ENCODE measurements around the gene GABRB1.

Gene GABRB1

DNA sequence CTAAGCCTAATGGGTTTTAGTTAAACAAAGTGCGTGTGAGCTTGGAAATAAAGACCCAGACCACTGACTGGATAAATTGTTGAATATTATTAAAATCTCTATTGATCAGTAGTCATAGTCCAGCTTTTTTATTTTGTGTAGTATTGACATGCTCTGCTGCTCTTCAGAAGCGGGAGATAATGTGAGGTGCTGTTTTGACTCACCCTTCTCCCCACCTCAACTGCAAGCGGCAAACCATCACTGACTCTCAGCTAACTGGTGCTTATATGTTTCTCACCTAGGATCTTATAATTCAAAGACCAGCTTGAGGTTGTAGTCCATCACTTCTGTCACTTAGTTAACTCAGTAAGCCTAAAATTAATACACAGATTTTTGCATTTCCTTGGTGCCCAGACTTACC is 359.9 kb downstream of the GABRB1 start:
- H3K36me3 Mint-ChIP-seq, result no peaks in the 10 kb centered on the region
- no peaks in the 10 kb centered on the region for H3K9me3 Mint-ChIP-seq
- ATAC-seq (ENCODE audit: low read depth), result no peak
- DNase-seq (ENCODE audit: low spot score in 2 of 2), result no peak
- H3K27me3 Mint-ChIP-seq, result peaks cover 2% of the 10 kb centered on the region
- H3K27ac Mint-ChIP-seq, result no peak overlapping the region
- H3K4me3 Mint-ChIP-seq, result no peak overlapping the region
- no peaks in the 10 kb centered on the region for H3K4me1 Mint-ChIP-seq

DNA sequence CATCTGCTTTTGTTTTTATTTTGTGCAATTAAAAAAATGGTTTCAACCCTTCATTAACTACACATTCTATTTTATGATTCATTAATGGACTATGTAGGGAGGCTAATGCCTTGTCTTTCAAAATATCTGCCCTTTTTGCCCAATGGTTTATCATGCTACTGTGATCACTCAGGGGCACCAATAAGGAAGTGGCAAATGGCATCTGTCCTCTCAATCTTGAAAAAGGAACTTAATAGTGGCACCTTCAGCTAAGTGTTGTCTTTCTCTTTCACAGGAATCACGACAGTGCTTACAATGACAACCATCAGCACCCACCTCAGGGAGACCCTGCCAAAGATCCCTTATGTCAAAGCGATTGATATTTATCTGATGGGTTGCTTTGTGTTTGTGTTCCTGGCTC is 375.0 kb downstream of the GABRB1 start:
- Mint-ChIP-seq H3K4me3 (no peak overlapping the region), H3K9me3 (no peaks in the 10 kb centered on the region), H3K36me3 (no peaks in the 10 kb centered on the region), H3K27me3 (peaks cover 8% of the 10 kb centered on the region), H3K4me1 (no peaks in the 10 kb centered on the region), H3K27ac (no peak overlapping the region)
- DNase-seq (ENCODE audit: low spot score in 2 of 2) (no peak), ATAC-seq (ENCODE audit: low read depth) (peak; percentile 58)

DNA sequence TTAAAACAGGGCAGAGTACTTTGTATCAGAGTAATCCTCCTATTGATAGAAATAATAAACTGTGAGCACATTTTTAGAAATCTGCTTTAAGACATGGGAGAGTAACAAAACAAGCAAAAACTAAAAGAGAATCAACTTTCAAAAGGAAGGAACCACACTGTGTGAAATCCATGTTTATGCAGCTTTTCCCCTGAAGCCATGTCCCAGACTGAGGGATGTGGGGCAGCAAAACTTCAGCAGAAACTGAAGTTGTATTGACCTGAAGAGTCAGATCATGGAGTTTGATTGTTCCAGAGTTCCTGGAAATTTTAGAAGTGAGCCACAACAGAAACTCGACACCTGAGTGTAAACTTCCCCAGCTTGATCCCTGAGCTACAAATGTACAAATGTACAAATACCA is 378.9 kb downstream of the GABRB1 start:
- ATAC-seq (ENCODE audit: low read depth), result no peak
- H3K9me3 Mint-ChIP-seq, result no peaks in the 10 kb centered on the region
- peaks cover 9% of the 10 kb centered on the region for H3K27me3 Mint-ChIP-seq
- H3K36me3 Mint-ChIP-seq, result no peaks in the 10 kb centered on the region
- no peak overlapping the region for H3K4me3 Mint-ChIP-seq
- no peaks in the 10 kb centered on the region for H3K4me1 Mint-ChIP-seq
- H3K27ac Mint-ChIP-seq, result no peak overlapping the region
- no peak for DNase-seq (ENCODE audit: low spot score in 2 of 2)

DNA sequence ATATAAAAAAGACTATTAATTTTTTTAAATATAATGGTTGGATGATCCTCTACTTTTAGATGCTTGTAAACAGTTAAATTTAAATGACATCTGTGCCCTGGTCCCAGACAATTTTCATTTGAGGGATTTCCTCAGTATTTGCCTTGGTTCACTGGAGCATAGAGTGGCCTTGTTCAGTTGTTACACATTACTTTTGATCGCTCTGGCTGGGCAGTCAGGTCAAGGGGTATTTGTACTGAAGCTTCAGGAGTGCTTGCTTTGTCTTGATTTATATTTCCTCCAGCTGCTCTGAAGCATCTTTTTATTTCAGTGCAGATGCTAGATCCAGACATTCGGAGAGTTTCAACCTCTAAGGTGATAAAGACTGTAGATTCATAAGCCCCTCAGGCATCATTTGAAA is 382.2 kb downstream of the GABRB1 start:
- H3K27ac Mint-ChIP-seq, result no peak overlapping the region
- H3K4me3 Mint-ChIP-seq, result no peak overlapping the region
- H3K36me3 Mint-ChIP-seq, result no peaks in the 10 kb centered on the region
- ATAC-seq (ENCODE audit: low read depth), result no peak
- peaks cover 9% of the 10 kb centered on the region for H3K27me3 Mint-ChIP-seq
- no peaks in the 10 kb centered on the region for H3K4me1 Mint-ChIP-seq
- no peak for DNase-seq (ENCODE audit: low spot score in 2 of 2)
- no peaks in the 10 kb centered on the region for H3K9me3 Mint-ChIP-seq

DNA sequence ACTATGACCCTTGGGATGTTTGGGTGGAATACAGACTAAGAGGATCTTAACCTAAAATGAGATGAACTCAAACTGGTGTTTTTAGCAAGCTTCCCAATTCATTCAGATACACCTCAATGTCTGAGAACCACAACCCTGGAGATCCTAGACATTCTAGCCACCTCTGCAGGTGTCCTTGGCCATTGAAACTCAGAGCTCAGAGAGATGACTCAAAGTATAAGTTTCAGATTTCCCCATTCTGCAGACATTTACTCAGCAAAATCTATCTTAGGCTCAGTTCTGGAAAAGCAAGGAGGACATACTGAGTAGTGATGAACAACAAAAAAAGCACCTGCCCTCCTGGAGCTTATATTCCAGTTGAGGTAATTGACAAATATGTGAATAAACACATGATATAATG is 384.4 kb downstream of the GABRB1 start:
- Mint-ChIP-seq H3K27ac (no peak overlapping the region), H3K36me3 (no peaks in the 10 kb centered on the region), H3K4me3 (no peak overlapping the region), H3K4me1 (no peaks in the 10 kb centered on the region), H3K9me3 (no peaks in the 10 kb centered on the region), H3K27me3 (peaks cover 2% of the 10 kb centered on the region)
- DNase-seq (ENCODE audit: low spot score in 2 of 2), result no peak
- ATAC-seq (ENCODE audit: low read depth), result no peak

DNA sequence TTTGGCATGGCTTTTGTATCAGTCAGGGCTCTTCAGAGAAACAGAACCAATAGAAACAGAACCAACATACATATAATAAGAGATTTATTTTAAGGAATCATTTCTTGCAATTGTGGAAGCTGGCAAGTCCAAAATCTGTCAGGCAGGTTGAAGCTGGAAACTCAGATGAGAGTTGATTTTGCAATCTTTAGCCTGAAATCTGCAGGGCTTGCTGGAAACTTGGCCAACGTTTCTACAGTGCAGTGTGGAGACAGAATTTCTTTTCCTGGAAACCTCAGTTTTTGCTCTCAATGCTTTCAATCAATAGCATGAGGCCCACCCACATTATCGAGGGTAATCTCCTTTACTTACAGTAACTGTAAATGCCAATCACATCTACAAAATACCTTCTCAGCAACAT is 386.8 kb downstream of the GABRB1 start:
- Mint-ChIP-seq H3K9me3 (no peaks in the 10 kb centered on the region), H3K36me3 (no peaks in the 10 kb centered on the region), H3K27ac (no peak overlapping the region), H3K27me3 (peaks cover 4% of the 10 kb centered on the region), H3K4me3 (no peak overlapping the region), H3K4me1 (no peaks in the 10 kb centered on the region)
- DNase-seq (ENCODE audit: low spot score in 2 of 2), result no peak
- ATAC-seq (ENCODE audit: low read depth), result no peak

DNA sequence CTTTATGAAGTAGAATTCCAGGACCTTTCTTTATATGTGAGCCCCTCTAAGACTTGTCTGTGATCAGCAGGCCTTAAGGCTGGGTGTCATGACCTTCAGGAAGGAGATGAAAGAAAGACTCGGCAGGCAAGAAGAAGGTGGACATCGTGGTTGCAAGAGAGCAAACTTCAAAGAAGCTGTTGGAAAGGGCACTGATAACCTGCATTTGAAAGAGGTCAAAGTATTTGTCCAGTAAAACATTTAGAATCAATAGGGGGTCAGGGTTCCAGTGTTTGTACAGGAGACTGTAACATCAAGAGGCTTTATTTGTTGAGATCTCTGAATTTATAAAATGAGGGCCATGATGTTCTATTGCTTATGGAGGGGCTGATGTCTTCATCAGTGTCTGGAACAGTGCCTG is 387.9 kb downstream of the GABRB1 start:
- Mint-ChIP-seq H3K36me3 (no peaks in the 10 kb centered on the region), H3K9me3 (no peaks in the 10 kb centered on the region), H3K4me1 (no peaks in the 10 kb centered on the region), H3K27ac (no peak overlapping the region), H3K27me3 (peaks cover 7% of the 10 kb centered on the region), H3K4me3 (no peak overlapping the region)
- DNase-seq (ENCODE audit: low spot score in 2 of 2), result no peak
- ATAC-seq (ENCODE audit: low read depth), result no peak

DNA sequence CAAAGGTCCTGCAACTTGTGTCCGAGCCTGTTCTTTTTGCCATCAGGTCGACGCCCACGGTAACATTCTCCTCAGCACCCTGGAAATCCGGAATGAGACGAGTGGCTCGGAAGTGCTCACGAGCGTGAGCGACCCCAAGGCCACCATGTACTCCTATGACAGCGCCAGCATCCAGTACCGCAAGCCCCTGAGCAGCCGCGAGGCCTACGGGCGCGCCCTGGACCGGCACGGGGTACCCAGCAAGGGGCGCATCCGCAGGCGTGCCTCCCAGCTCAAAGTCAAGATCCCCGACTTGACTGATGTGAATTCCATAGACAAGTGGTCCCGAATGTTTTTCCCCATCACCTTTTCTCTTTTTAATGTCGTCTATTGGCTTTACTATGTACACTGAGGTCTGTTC is 394.3 kb downstream of the GABRB1 start:
- ATAC-seq (ENCODE audit: low read depth), result no peak
- Mint-ChIP-seq H3K36me3 (no peaks in the 10 kb centered on the region), H3K4me1 (no peaks in the 10 kb centered on the region), H3K27ac (no peak overlapping the region), H3K27me3 (peaks cover 9% of the 10 kb centered on the region), H3K9me3 (no peaks in the 10 kb centered on the region), H3K4me3 (no peak overlapping the region)
- no peak for DNase-seq (ENCODE audit: low spot score in 2 of 2)

DNA sequence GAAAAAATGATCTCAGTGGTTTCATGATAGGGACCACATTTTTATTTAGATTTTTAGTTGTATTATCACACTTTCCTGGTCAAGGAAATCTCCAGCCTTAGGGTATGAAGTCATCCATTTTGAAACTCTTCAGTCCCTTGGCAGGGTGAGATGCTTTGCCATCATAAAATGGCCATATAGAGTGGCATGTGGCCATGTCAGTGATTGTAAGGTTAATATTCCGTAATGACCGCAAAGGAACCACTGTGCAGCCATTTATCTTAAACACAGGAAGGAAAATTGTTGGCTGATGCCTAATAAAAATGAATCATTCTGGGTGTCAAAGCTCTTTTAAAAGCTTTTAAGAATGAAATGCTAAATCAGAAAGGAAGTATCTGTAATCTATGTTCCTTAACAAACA is 396.6 kb downstream of the GABRB1 start:
- ATAC-seq (ENCODE audit: low read depth) (no peak), DNase-seq (ENCODE audit: low spot score in 2 of 2) (no peak)
- Mint-ChIP-seq H3K27me3 (peaks cover 4% of the 10 kb centered on the region), H3K9me3 (no peaks in the 10 kb centered on the region), H3K36me3 (no peaks in the 10 kb centered on the region), H3K4me3 (no peak overlapping the region), H3K27ac (no peak overlapping the region), H3K4me1 (no peaks in the 10 kb centered on the region)

DNA sequence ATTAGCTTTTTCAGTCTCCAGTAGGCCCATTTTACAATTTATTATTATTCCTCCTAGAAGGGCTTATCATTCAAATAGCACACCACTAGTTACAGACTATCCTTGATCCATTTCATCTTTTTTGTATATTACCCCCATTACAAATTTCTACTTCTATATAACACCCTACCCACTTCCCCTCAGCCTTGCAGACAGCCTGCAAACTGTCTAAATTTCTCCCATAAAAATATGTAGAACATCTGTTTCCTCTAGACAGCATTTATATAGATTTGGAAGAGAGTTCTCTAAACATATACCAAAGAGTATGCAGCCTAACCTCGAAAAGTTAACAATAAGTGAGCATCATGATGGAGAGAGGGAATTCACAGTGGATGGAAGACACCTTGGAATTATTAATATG is 401.4 kb downstream of the GABRB1 start:
- H3K4me3 Mint-ChIP-seq, result no peak overlapping the region

DNA sequence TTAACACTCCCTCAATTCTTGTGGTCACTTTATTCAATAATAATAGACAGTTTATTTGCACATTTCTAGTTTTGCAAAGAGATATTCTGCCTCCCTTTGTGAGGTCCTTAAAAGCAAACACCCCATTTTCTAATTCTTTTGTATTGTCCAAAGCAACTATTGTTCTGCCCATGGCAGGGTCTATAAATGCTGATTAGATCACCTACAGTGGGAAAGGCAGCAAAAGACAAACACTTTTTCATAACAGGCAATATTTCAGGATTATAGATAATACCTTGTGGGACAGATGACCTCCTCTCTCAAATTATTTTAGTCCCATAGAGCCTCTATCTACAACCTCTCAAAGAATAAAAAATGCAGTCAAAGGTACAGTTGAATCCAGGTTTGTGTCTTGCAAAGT is 403.6 kb downstream of the GABRB1 start:
- no peak overlapping the region for H3K4me3 Mint-ChIP-seq
- H3K27me3 Mint-ChIP-seq, result peaks cover 2% of the 10 kb centered on the region
- H3K9me3 Mint-ChIP-seq, result peaks cover 4% of the 10 kb centered on the region
- no peak overlapping the region for H3K27ac Mint-ChIP-seq
- H3K4me1 Mint-ChIP-seq, result no peaks in the 10 kb centered on the region
- no peaks in the 10 kb centered on the region for H3K36me3 Mint-ChIP-seq
- ATAC-seq (ENCODE audit: low read depth) (no peak), DNase-seq (ENCODE audit: low spot score in 2 of 2) (no peak)

More for the DNA sequence above, 401.4 kb downstream of the GABRB1 start:
- Mint-ChIP-seq H3K36me3 (no peaks in the 10 kb centered on the region), H3K27ac (no peak overlapping the region), H3K27me3 (peaks cover 2% of the 10 kb centered on the region), H3K4me1 (no peaks in the 10 kb centered on the region), H3K9me3 (peaks cover 4% of the 10 kb centered on the region)
- DNase-seq (ENCODE audit: low spot score in 2 of 2) (no peak), ATAC-seq (ENCODE audit: low read depth) (no peak)

DNA sequence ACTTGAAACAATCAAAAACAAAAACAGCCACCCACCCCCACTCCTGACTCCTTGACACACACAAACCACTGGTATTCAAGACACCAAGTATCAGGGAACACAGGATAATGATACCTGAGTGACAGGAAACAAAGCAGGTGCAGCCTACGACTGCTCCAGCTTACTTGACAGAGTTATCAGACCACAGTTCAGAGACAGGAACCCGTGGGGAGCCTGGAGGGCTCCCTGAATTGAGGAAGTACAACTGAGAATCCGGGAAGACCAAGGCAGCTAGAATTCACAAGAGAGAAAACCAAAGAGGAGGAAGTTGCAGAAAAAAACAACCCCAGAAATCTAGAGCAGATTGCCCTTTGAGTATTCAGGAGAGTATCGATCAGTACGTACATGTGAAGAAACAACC is 411.6 kb downstream of the GABRB1 start:
- H3K9me3 Mint-ChIP-seq, result no peaks in the 10 kb centered on the region
- no peaks in the 10 kb centered on the region for H3K27me3 Mint-ChIP-seq
- peak; percentile 69 for ATAC-seq (ENCODE audit: low read depth)
- H3K4me1 Mint-ChIP-seq, result peaks cover 5% of the 10 kb centered on the region
- no peak for DNase-seq (ENCODE audit: low spot score in 2 of 2)
- no peak overlapping the region for H3K4me3 Mint-ChIP-seq
- peaks cover 3% of the 10 kb centered on the region for H3K36me3 Mint-ChIP-seq
- H3K27ac Mint-ChIP-seq, result peak overlapping the region; percentile 21

DNA sequence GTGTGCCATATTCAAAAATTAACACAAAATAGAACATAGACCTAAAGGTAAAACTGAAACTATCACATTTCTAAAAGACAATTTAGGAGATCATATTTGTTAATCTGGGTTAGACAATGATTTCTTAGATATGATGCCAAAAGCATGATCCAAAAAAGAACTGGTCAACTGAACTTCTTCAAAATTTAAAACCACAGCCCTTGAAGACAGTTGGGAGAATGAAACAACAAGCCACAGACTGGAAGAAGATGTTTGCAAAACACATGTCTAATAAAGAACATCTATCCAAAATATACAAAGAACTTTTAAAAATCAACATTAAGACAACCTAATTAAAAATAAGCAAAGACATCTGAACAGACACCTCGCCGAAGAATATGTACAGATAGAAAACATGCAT is 412.7 kb downstream of the GABRB1 start:
- Mint-ChIP-seq H3K9me3 (no peaks in the 10 kb centered on the region), H3K27me3 (no peaks in the 10 kb centered on the region), H3K36me3 (peaks cover 8% of the 10 kb centered on the region), H3K4me3 (no peak overlapping the region), H3K4me1 (peaks cover 5% of the 10 kb centered on the region), H3K27ac (no peak overlapping the region)
- ATAC-seq (ENCODE audit: low read depth) (no peak), DNase-seq (ENCODE audit: low spot score in 2 of 2) (no peak)

DNA sequence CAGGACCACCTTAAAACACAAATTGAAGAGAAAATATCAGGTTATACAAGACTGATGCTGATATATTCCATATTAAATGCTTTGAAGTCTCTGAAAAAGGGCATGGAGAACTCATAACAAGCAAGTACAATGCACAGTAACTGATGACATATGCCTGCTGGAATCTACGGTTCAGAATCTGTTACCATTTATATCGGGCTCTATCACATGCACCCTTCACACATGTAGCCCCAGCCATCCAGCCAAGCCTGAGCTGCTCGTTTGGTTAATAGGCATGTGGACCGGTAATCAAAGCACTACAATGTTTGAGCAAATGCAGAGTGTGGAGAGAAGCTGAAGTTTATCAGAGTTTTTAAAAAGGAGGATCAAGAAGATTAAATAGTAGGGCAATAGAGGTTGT is 420.3 kb downstream of the GABRB1 start:
- ATAC-seq (ENCODE audit: low read depth) (no peak), DNase-seq (ENCODE audit: low spot score in 2 of 2) (no peak)
- no peaks in the 10 kb centered on the region for H3K27me3 Mint-ChIP-seq
- no peak overlapping the region for H3K4me3 Mint-ChIP-seq
- peaks cover 32% of the 10 kb centered on the region for H3K36me3 Mint-ChIP-seq
- no peaks in the 10 kb centered on the region for H3K9me3 Mint-ChIP-seq
- H3K4me1 Mint-ChIP-seq, result peaks cover 2% of the 10 kb centered on the region
- no peak overlapping the region for H3K27ac Mint-ChIP-seq

DNA sequence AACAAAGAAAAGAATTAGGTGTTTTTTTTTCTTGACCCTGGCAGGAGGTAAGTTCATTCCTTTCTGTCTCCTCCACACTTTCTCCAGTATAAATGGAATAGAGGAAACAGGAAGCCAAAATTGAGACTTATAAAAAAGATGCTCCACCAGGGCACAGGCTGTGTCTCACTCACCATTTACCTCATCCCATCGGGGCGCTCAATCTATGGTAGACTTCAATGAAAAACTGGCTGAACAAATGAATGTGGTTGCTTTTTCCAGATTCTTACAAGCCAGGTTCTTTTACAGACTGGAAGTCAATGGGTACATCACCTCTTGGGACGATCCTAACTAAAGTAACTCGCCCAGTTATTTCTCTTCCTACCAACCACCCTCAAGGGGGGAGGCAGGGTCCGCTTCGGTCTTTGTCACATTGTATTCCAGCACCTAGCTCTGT is 431.4 kb downstream of the GABRB1 start:
- Mint-ChIP-seq H3K36me3 (peaks cover 6% of the 10 kb centered on the region), H3K27ac (peak overlapping the region; percentile 99), H3K4me3 (peak overlapping the region; percentile 91), H3K4me1 (peaks cover 30% of the 10 kb centered on the region), H3K27me3 (no peaks in the 10 kb centered on the region), H3K9me3 (no peaks in the 10 kb centered on the region)
- no peak for ATAC-seq (ENCODE audit: low read depth)
- no peak for DNase-seq (ENCODE audit: low spot score in 2 of 2)
